Ishikawa (cell line): ENCODE data around the gene ATAD3C.
A peak's percentile ranks its signal among the peaks of the same experiment; 100 is the strongest.

Source experiments
- CEBPB ChIP-seq: IDR thresholded peaks from 2 replicates; pipeline ENCODE4 v1.6.1; 2012
- CREB1 ChIP-seq: IDR thresholded peaks from 2 replicates; pipeline ENCODE4 v1.6.1; 2012; ENCODE audit warnings: low read depth
- EGR1 ChIP-seq: IDR thresholded peaks from 2 replicates; pipeline ENCODE4 v1.6.1; 2012
- EP300 ChIP-seq: IDR thresholded peaks from 2 replicates; pipeline ENCODE4 v1.6.1; 2012; ENCODE audit warnings: borderline replicate concordance
- FOXM1 ChIP-seq: IDR thresholded peaks from 2 replicates; pipeline ENCODE4 v1.6.1; 2012; ENCODE audit warnings: low read depth, borderline replicate concordance
- MAX ChIP-seq: IDR thresholded peaks from 2 replicates; pipeline ENCODE4 v1.6.1; 2012
- NFIC ChIP-seq: IDR thresholded peaks from 2 replicates; pipeline ENCODE4 v1.6.1; 2012
- RAD21 ChIP-seq: IDR thresholded peaks from 2 replicates; pipeline ENCODE4 v1.6.1; 2012; ENCODE audit warnings: low read depth
- REST ChIP-seq: IDR thresholded peaks from 2 replicates; pipeline ENCODE4 v1.6.1; 2012; ENCODE audit warnings: low read depth, mild to moderate bottlenecking
- TAF1 ChIP-seq: IDR thresholded peaks from 2 replicates; pipeline ENCODE4 v1.6.1; 2012; ENCODE audit warnings: low read depth, mild to moderate bottlenecking
- TCF12 ChIP-seq: IDR thresholded peaks from 2 replicates; pipeline ENCODE4 v1.6.1; 2012; ENCODE audit warnings: low read depth
- TEAD4 ChIP-seq: IDR thresholded peaks from 2 replicates; pipeline ENCODE4 v1.6.1; 2012
- USF1 ChIP-seq: IDR thresholded peaks from 2 replicates; pipeline ENCODE4 v1.6.1; 2012
- YY1 ChIP-seq: IDR thresholded peaks from 2 replicates; pipeline ENCODE4 v1.6.1; 2012; ENCODE audit warnings: low read depth
- ZBTB7A ChIP-seq: IDR thresholded peaks from 2 replicates; pipeline ENCODE4 v1.6.1; 2012; ENCODE audit warnings: low read depth

ATAD3C gene

GRCh38 chr1:1425426-1425752 is 24.1 kb upstream of the ATAD3C start:
- no peak for TF ChIP-seq MAX
- no peak for TF ChIP-seq CEBPB
- no peak for TF ChIP-seq YY1
- no peak for TF ChIP-seq TAF1
- TF ChIP-seq REST: no peak
- TF ChIP-seq ZBTB7A: no peak
- no peak for TF ChIP-seq FOXM1
- TF ChIP-seq RAD21: no peak
- TF ChIP-seq EP300: no peak
- no peak for TF ChIP-seq EGR1
- TF ChIP-seq CREB1: no peak
- TF ChIP-seq TEAD4: no peak

- TF ChIP-seq NFIC: no peak
- TF ChIP-seq TAF1: no peak
- no peak for TF ChIP-seq FOXM1
- TF ChIP-seq USF1: no peak
- no peak for TF ChIP-seq EP300
- TF ChIP-seq MAX: no peak
- no peak for TF ChIP-seq CEBPB
These were observed 23.6 kb upstream of the ATAD3C start for GRCh38 chr1:1425753-1426495.

- TF ChIP-seq RAD21 (no peak), EP300 (no peak), TEAD4 (no peak), USF1 (no peak), ZBTB7A (no peak), MAX (no peak), TCF12 (no peak)
These were observed 22.9 kb upstream of the ATAD3C start for GRCh38 chr1:1426496-1427105.

- TF ChIP-seq FOXM1 (no peak), ZBTB7A (peak; percentile 62; the same call in 1 of the 2 replicates)
These were observed 22.2 kb upstream of the ATAD3C start for GRCh38 chr1:1427106-1427819.

GRCh38 chr1:1427820-1428148 is 21.7 kb upstream of the ATAD3C start:
- TF ChIP-seq TAF1: no peak
- no peak for TF ChIP-seq TCF12
- TF ChIP-seq YY1: no peak
- TF ChIP-seq CEBPB: no peak
- TF ChIP-seq NFIC: no peak
- no peak for TF ChIP-seq FOXM1
- no peak for TF ChIP-seq USF1
- no peak for TF ChIP-seq EGR1

GRCh38 chr1:1428174-1428573 is 21.3 kb upstream of the ATAD3C start:
- TF ChIP-seq REST: no peak
- no peak for TF ChIP-seq CREB1
- TF ChIP-seq TEAD4: no peak
- no peak for TF ChIP-seq EGR1
